Measurements from ENCODE around the gene FTO. TPM values are rescaled to one million over a fixed set of nuclear protein-coding genes. Genes with fewer than 3 reads are reported as not detected.

Gene FTO
- total and polyA plus RNA-seq, 2 of the 13 experiments (the other 11 are each of a cell fraction or from before 2014, with no cell fraction given), result 41.6 to 55.8 TPM

DNA sequence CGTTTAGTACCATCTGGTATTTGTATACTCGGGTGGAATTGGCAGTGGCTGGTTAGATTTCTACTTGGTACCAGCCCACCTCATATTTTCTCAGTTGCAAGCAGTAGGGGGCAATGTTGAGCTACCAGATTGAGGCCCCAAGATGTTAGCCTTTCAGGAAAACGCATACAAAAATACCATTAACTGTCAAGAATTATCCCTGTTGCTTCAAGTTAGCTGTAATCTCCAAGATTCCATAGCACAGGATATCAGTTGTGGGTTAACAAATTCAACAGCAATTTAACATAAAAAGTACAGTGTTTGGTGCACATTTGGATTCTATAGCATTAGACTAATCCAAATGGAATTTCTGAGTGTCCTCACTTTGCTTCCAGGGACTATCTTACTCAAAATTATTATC, 188.2 kb downstream of the FTO start (continued):
- TF ChIP-seq, protein P1, sequence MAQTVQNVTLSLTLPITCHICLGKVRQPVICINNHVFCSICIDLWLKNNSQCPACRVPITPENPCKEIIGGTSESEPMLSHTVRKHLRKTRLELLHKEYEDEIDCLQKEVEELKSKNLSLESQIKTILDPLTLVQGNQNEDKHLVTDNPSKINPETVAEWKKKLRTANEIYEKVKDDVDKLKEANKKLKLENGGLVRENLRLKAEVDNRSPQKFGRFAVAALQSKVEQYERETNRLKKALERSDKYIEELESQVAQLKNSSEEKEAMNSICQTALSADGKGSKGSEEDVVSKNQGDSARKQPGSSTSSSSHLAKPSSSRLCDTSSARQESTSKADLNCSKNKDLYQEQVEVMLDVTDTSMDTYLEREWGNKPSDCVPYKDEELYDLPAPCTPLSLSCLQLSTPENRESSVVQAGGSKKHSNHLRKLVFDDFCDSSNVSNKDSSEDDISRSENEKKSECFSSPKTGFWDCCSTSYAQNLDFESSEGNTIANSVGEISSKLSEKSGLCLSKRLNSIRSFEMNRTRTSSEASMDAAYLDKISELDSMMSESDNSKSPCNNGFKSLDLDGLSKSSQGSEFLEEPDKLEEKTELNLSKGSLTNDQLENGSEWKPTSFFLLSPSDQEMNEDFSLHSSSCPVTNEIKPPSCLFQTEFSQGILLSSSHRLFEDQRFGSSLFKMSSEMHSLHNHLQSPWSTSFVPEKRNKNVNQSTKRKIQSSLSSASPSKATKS (CRISPR knock-in tag; IDR thresholded peaks at IDR 0.05), result no peak
- TF ChIP-seq MIXL1 (CRISPR knock-in tag; IDR thresholded peaks at IDR 0.05) (0 out of 2 replicates have a peak, but pooled peaks have one; percentile 38), ZNF614 (CRISPR knock-in tag; IDR thresholded peaks at IDR 0.05; ENCODE audit: borderline replicate concordance) (peak; percentile 25; the same call in 1 of the 2 replicates), ARID2 (CRISPR knock-in tag; IDR thresholded peaks at IDR 0.05; ENCODE audit: borderline replicate concordance) (0 out of 2 replicates have a peak, but pooled peaks have one; percentile 49), SMC3 (IDR thresholded peaks at IDR 0.05; ENCODE audit: low read length) (peak; percentile 75), CREB1 (IDR thresholded peaks at IDR 0.05) (no peak), CREB1 (CRISPR knock-in tag; IDR thresholded peaks at IDR 0.05) (peak; percentile 38; the same call in 1 of the 2 replicates), ERF (CRISPR knock-in tag; IDR thresholded peaks at IDR 0.05) (peak; percentile 12; the same call in 1 of the 2 replicates)
- TF ChIP-seq, protein P2, sequence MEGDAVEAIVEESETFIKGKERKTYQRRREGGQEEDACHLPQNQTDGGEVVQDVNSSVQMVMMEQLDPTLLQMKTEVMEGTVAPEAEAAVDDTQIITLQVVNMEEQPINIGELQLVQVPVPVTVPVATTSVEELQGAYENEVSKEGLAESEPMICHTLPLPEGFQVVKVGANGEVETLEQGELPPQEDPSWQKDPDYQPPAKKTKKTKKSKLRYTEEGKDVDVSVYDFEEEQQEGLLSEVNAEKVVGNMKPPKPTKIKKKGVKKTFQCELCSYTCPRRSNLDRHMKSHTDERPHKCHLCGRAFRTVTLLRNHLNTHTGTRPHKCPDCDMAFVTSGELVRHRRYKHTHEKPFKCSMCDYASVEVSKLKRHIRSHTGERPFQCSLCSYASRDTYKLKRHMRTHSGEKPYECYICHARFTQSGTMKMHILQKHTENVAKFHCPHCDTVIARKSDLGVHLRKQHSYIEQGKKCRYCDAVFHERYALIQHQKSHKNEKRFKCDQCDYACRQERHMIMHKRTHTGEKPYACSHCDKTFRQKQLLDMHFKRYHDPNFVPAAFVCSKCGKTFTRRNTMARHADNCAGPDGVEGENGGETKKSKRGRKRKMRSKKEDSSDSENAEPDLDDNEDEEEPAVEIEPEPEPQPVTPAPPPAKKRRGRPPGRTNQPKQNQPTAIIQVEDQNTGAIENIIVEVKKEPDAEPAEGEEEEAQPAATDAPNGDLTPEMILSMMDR (CRISPR knock-in tag; IDR thresholded peaks at IDR 0.05), result peak; percentile 87
- TF ChIP-seq, protein P3, sequence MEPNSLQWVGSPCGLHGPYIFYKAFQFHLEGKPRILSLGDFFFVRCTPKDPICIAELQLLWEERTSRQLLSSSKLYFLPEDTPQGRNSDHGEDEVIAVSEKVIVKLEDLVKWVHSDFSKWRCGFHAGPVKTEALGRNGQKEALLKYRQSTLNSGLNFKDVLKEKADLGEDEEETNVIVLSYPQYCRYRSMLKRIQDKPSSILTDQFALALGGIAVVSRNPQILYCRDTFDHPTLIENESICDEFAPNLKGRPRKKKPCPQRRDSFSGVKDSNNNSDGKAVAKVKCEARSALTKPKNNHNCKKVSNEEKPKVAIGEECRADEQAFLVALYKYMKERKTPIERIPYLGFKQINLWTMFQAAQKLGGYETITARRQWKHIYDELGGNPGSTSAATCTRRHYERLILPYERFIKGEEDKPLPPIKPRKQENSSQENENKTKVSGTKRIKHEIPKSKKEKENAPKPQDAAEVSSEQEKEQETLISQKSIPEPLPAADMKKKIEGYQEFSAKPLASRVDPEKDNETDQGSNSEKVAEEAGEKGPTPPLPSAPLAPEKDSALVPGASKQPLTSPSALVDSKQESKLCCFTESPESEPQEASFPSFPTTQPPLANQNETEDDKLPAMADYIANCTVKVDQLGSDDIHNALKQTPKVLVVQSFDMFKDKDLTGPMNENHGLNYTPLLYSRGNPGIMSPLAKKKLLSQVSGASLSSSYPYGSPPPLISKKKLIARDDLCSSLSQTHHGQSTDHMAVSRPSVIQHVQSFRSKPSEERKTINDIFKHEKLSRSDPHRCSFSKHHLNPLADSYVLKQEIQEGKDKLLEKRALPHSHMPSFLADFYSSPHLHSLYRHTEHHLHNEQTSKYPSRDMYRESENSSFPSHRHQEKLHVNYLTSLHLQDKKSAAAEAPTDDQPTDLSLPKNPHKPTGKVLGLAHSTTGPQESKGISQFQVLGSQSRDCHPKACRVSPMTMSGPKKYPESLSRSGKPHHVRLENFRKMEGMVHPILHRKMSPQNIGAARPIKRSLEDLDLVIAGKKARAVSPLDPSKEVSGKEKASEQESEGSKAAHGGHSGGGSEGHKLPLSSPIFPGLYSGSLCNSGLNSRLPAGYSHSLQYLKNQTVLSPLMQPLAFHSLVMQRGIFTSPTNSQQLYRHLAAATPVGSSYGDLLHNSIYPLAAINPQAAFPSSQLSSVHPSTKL (CRISPR knock-in tag; IDR thresholded peaks at IDR 0.05), result peak; percentile 48; the same call in 1 of the 2 replicates
